Colon (tissue), 2 donors: ENCODE results near the gene C3.
"Not testable (repeated sequence)": the region's sequence is repeated elsewhere in the genome, so short reads cannot be mapped to it uniquely, and the experiment has no call there.

Source experiments
- FAIRE-seq: peaks from 2 replicates; lab custom pipeline; 2012; peaks lifted over from hg19 to GRCh38; lab: Jason Lieb, UNC
- donor health status: control.
- donor health status: control.

C3 gene

DNA sequence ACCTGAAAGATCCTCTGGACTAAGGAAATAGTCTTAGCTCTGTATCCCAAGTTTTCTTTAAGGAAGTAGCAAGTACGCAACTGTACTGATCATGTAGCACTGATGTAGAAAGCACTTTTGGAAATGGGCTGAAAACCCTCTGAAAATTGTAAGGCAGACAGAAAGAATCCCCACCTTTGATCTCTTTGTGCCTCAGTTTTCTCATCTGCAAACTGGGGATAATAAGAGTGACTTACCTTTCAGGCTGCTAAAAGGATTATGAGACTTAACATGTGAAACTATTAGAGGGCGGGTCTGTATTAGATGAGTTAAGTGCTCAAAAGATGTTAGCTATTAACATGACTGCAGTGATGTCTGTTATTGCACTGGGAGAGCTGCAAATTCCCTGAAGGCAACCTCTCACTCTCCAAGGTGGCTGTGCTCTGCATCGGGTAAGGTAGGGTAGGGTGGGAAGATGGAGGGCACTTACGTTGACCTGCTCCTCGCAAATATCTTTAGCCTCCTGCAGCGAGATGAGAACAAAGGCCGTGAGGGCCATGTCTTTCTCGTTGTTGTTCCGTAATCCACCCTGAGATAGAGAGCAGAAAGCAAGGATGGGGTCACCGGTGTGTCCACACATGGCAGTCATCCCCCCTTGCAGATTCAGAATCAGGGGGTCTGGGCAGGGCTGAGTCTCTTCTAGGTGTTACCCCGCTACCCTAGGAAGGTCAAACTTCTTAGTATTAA is 30.1 kb downstream of the C3 start:
- no peak for FAIRE-seq

DNA sequence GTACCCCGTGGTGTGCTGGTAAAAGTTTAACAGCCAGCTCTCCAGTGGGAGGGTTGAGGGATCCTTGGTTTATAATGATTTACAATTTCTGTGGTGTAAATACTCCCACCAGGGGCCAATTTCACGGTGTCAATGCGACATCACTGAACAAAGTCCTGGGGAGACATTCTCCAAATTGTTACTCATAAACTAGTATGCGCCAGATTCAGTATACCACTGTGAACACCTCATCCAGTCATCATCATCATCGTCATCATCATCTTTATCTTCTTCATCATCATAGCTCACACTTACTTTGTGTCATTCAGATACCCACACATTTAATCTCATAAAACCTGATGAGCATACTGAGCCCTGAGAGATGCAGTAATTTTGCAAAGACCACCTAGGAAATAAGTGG is 33.3 kb downstream of the C3 start:
- FAIRE-seq: no peak

DNA sequence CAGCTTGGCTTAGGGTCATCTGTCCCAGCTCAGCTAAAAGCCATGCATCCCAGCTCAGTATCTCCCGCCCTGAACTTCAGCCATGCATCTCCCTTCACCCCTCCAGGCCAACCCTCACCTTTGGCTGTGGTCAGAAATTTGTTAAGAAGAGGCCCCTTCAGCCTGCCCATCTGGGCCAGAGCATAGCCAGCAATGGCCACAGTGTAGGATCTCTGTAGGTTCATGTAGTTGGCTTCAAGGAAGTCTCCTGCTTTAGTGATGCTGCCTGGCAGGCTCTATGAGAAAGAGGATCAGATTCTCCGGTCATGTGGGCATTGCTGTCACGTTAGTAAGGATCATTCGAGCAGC is 33.8 kb downstream of the C3 start:
- FAIRE-seq: no peak

DNA sequence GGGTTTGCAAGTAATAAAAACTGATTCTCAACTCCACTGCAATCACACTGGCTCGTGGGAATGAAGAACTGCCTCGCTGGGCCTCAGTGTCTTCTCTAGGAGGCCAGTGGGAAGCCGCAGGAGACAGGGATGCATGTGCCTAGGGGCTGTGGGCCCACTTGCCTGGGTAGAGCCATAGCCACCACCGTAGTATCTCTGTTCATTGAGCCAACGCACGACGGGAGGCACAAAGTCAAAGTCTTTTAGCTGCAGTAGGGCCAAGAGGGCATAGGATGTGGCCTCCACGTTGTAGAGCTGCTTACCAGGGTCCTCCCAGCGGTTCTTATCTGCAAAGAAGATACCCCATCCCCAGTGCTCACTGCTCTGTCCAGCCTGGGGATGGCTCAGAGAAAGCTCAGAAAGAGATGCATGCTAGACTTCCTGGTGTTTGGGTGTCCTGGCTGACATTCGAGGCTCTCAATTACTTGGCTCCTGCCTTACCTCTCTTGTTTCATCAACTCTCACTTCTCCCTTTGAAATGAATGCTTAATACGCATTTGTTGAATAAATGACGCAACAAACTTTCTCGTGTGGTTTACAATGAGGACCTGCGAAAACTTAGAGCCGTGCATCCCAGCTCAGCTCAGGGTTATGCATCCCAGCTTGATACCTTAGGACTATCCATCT is 34.4 kb downstream of the C3 start:
- no peak for FAIRE-seq

DNA sequence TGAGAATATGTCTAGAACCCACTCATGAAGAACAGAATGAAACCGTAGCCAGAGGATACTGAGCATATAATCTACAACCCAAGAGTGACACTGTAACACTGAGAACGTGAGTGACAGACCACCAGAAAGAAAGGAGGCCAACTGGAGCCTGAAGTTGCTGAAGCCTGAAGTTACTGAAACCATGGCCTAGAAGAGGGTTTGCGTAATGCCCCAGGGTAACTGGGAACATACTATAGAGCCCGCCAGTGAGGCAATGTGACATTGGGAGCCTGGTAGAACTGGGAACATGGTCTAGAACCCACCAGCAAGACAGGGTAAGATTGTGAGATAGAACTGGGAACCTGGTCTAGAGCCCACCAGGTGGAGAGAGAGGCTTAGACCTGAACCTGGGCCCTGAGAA is 35.0 kb downstream of the C3 start:
- no peak for FAIRE-seq

DNA sequence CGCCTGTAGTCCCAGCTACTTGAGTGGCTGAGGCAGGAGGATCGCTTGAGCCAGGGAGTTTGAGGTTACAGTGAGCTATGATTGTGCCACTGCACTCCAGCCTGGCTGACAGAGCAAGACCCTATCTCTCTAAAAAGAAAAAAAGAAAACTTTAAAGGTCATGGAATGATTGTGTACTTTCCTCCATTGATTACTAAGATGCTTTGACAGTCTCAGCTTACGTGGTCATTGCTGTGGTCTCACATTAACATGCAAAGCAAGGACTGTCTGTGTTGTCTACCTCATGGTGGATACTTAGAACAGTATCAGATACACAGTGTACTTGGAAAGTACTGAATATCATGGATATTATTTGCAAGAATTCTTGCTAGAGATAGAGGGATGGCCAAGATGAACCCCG is 36.5 kb downstream of the C3 start:
- no peak for FAIRE-seq

DNA sequence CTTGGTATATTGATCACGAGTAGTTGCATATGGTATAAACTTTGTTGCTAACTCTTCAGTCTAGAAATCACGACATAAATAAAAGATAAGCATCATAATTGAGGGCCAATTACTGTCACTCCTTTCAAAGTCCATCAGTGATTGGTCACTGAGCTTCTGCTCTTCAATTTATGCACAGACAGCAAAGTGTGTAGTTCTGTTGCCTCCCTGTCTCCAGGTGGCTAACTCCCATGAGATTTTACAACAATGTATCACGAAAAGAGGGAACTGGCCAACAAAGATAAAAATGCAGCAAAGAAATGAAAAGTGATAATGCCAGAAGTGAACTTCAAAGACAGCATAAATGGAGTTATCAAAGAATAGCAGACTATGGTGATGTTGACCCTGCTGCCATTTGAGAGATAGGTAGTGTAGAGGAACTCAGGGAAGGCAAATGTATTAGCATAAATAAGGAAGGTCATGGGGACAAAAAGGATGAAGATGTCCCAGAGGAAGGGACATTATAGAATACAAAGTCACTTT is 37.8 kb downstream of the C3 start:
- FAIRE-seq: no peak

DNA sequence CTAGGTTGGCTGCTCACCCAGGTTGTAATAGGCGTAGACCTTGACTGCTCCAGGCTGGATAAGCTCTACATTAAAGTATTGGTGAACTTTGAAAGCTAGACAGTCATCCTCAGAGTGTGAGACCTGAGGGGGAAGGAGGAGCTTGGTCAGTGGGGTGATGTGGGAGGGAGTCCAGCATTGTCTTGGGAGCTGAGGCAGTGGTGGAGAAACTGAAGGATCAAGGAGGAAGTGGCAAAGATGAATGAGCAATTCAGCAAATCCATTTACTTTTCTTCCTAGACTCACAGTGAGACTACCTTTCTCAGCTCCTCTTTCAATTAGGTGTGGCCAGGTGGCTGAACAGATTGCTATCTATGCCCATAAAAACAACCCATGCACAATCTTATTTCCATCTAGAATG is 40.3 kb downstream of the C3 start:
- no peak for FAIRE-seq

DNA sequence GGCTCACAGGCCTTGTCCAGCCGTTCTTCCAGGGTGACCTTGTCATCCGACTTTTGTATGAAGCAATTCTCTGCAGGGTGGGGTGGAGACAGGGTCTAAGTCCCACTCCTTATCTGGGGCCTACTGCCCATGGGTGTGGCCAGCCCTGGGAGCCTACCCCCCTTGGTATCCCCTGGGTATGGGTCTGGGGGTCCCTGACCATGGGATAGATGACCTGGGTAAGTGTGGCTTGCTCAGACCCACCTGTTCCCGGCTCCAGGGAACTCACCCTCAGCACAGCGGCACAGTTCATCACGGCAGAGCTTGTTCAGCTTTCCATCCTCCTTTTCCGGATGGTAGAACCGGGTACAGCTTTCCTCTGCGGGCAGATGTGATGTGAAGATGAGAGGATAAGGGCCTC is 41.3 kb downstream of the C3 start:
- FAIRE-seq: no peak

DNA sequence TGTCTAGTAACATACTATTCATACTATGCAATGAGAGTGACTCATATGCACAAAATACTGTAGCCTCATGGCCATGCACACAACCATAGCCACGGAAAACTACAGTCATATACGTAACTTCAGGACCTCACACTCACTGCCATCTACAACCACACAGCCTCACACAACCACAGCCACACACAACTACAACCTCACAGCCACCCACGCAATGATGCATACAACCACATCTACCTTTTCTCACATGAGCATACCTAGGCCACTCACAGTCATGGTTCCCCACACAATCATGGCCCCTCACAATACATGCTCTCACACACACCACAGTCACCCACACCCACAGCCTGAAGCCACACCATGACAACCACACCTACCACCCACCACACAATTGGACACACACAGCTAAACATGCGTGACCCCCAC is 41.8 kb downstream of the C3 start:
- no peak for FAIRE-seq

DNA sequence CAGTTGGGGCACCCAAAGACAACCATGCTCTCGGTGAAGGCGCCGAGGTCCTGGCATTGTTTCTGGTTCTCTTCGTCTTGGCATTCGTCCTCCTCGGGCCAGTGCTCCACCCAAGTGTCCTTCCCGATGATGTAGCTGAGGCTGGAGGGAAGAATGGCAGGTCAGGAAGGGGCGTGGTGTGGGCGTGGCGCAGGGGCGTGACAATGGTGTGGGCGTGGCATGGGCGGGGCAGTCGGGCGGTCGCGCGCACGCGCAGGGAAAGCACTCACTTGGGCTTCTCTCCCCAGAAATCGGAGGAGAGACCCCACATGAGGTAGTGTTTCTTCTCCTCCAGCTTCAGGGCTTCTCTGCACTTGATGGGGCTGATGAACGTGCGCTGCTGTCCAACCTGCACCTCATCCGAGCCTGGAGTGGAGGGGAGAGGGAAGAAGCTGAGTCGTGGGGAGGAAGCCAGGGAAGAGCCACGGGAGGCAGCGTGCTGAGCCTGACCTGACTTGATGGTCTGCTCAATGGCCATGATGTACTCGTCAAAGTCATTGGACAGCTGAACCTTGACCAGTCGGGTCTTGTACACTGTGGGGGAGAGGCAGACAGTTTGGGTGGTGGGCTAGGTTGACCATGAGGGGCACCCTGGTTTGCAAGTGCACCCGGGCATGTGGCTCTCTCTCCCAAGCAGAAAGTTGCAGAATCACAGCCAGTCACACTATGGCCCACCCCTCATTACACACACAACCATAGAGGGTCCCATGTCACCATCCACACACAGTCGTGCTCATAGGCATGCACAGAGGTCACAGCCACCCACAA is 42.4 kb downstream of the C3 start:
- FAIRE-seq: no peak

DNA sequence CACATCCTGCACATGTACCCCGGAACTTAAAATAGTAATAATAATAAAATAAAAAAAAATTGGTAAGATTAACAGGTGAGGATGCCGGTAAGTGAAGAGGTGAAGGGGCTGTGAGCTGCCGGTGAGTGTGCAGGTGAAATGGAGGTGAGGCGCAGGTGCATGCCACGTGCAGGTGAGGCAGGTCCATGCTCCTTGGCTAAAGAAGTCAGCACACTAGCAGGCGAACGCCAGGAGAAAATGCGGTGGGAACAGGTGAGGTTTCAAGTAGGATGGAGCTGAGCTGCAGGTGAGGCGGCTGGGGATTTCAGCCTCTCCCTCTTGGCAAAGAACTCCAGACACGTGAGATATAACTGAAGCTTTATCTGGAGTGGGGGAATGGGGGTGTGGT is 43.0 kb downstream of the C3 start:
- FAIRE-seq: no peak

DNA sequence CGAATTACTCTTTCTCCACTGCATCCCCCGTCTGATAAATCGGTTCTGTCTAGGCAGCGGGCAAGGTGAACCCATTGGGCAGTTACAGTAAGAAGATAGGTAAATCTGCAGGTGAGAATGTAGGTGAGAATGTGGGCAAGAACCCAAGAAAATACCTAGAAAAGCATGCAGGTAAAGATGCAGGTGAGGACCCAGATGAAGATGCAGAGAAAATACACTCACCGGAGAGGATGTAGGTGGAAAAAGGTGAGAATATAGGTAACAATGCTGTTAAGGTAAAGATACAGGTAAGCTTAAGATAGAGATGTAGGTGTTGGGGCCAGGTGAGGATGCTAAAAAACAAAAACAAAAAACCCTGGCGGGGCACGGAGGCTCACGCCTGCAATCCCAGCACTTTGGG is 44.2 kb downstream of the C3 start:
- FAIRE-seq: no peak

DNA sequence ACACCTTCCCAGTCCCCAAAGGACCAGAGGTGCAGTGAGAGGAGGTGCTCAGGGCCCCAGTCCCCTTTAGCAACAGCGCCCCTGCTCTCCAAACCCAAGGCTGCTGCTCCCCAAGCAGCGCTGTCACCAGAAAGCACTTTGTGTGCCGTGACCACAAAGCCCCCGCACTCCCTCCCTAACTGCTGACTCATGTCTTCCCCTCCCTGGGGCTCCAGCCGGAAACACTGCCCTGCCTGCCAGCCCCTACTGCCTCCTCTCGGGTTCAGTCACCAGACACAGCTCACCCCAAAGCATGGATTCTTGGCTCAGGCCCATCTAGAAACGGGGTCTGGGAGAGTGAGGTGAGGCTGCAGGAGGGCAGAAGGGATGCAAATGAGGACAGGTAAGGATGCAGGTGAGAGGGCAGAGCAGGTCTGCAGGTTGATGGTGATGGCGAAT is 45.6 kb downstream of the C3 start:
- FAIRE-seq: no peak

DNA sequence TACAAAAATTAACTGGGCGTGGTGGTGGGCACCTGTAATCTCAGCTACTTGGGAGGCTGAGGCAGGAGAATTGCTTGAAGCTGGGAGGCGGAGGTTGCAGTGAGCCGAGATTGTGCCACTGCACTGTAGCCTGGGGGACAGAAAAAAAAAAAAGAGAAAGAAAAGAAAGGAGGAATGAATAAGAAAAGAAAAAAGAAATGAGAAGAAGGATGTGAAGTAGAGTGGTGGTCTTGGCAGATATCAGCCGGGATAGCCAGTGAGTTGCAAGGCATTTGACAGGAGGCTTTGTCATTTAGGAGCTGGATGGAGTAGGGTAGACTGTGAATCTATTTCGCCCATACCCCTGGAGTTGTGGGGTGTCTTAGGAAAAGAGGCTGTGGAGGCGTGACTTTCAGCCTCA is 46.0 kb downstream of the C3 start:
- not testable (repeated sequence) for FAIRE-seq

DNA sequence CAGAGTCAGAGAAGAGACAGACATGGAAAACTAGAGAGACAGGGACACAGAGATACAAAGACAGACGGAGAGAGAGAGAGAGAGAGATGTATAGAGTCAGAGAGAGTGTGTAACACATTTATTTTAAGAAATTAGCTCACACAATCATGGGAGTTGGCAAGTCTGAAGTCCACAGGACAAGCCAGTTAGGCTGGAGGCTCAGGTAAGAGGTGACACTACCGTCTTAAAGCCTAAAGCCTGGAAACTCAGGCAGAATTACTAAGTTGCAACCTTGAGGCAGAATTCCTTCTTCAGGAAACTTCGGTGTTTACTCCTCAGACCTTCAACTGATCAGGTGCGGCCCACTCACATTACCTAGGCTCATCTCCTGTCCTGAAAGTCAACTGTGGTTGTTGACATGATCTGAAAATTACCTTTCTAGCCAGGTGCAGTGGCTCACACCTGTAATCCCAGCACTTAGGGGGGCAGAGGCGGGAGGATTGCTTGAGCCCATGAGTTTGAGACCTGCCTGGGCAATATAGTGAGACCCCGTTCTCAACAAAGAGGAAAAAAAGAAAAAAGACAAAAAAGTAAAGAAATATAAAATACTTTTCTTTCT is 47.7 kb downstream of the C3 start:
- FAIRE-seq: no peak

DNA sequence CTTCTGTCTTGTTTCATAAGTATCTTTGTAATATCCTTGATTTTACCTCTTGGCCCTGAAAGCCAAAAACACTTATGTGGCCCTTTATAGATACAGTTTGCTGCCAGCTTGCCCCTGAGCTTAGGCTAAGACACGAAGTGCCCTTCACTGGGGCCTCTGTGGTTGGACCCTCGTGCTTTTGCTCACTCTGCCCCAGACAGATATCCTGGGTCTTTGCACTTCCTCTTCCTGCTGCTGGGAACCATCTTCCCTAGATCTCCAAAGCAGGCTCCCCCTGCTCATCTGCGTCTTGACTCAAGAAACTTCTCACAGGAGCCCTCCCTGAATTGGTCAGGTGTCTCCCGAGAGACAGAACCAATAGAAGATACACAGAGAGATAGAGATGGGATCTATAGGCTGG is 48.5 kb downstream of the C3 start:
- no peak for FAIRE-seq

DNA sequence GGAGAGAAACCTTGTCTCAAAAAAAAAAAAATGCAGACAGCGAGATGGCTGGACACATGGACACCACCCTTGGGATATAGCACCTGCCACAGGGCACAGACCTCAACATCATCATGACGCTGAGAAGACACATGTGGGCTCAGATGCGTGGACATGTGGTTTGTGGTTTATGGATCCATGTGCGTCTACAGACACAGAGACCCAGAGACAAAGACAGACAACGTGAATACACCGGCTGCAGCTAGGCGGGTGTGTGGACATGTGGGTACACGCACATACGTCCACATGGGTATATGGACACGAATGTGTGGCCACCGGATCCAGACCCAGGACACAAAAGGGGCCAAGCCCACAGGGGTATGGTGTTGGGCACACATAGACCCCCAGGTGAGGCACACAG is 51.8 kb downstream of the C3 start:
- FAIRE-seq: no peak

DNA sequence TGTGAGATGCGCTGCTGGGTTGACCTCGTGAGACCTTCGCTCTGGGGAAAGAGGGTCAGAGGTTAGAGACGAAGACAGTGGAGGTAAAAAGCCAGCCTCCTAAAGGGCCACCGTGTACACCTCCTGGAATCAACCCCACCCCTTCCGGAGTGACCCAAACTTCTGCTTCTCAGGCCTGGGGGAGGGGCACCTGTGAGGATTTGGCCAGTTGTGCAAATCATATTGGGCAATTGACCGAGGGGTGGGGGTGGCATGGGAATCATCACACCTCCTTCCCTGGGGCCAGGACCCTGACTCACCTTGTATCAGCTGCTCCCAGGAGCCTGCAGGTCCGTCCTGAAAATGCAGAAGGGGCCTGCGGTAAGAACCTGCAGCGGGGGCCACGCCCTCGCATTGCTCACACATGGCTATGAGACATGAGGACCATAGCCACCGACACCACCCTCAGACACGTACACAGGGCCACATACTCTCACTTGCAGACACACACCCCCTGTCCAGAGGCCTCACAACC is 53.3 kb downstream of the C3 start:
- no peak for FAIRE-seq

DNA sequence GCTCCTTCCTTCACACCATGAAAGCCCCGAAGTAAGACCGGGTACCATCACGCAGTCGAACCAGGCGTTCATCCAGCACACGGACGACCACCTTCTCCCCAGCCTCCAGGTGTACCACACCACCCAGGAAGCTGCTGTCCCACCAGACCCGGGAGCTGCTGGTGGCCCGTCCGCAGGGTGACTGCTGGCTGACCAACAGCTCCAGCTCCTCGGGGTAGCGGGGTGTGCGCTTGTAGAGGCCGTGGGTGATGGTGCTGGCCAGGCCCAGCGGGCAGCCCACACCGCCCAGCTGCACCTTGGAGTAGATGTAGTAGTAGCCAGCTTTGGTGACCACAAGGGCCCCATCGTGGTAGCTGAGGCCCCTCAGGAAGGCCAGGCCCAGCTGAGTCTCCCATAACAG is 55.5 kb downstream of the C3 start:
- FAIRE-seq: no peak

DNA sequence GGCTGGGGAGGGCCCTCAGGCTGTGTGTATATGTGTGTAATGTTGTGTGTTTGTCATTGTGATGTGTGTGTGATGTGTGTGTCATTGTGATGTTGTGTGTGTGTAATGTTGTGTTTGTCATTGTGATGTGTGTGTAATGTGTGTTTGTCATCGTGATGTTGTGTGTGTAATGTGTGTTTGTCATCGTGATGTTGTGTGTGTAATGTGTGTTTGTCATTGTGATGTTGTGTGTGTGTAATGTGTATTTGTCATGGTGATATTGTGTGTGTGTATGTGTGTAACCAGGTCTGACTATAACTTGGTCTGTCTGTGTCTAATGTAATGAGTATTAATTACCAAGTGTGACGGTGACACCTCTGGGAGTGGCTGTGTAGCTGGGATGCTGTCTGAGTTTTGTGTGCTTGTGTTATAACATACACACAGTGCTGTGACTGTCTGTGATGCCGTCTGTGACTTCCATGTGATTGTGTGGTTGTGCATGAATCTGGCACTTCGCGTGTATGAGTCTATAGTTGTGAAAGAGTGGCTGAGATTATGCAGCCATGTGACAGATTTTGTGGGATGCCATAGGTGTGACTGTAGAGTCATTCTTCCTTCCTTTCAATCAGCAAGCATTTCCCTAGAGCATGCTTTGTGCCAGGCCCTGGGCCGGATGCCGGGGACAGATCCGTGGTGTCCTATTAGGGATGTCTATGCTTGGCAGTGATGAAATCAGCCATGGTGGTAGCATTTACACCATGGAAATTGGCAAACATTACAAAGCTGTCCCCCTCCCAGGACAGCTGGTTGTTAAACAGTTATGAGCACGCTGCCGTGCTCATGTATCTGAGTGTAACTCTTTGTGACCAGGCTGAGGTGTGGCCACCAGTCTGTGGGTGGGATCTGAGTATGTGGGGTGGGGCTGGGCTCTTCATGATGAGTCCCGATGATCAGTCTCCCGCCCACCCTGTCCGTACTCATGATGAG is 56.9 kb downstream of the C3 start:
- no peak for FAIRE-seq
